Ishikawa (cell line): ENCODE results near the gene RGS7.

ENCODE experiments used
- CEBPB ChIP-seq: IDR thresholded peaks from 2 replicates; pipeline ENCODE4 v1.6.1; 2012
- CREB1 ChIP-seq: IDR thresholded peaks from 2 replicates; pipeline ENCODE4 v1.6.1; 2012; ENCODE audit warnings: low read depth
- EGR1 ChIP-seq: IDR thresholded peaks from 2 replicates; pipeline ENCODE4 v1.6.1; 2012
- EP300 ChIP-seq: IDR thresholded peaks from 2 replicates; pipeline ENCODE4 v1.6.1; 2012; ENCODE audit warnings: borderline replicate concordance
- FOXM1 ChIP-seq: IDR thresholded peaks from 2 replicates; pipeline ENCODE4 v1.6.1; 2012; ENCODE audit warnings: low read depth, borderline replicate concordance
- NFIC ChIP-seq: IDR thresholded peaks from 2 replicates; pipeline ENCODE4 v1.6.1; 2012
- RAD21 ChIP-seq: IDR thresholded peaks from 2 replicates; pipeline ENCODE4 v1.6.1; 2012; ENCODE audit warnings: low read depth
- TAF1 ChIP-seq: IDR thresholded peaks from 2 replicates; pipeline ENCODE4 v1.6.1; 2012; ENCODE audit warnings: low read depth, mild to moderate bottlenecking
- TCF12 ChIP-seq: IDR thresholded peaks from 2 replicates; pipeline ENCODE4 v1.6.1; 2012; ENCODE audit warnings: low read depth
- TEAD4 ChIP-seq: IDR thresholded peaks from 2 replicates; pipeline ENCODE4 v1.6.1; 2012
- USF1 ChIP-seq: IDR thresholded peaks from 2 replicates; pipeline ENCODE4 v1.6.1; 2012
- YY1 ChIP-seq: IDR thresholded peaks from 2 replicates; pipeline ENCODE4 v1.6.1; 2012; ENCODE audit warnings: low read depth
- ZBTB7A ChIP-seq: IDR thresholded peaks from 2 replicates; pipeline ENCODE4 v1.6.1; 2012; ENCODE audit warnings: low read depth
- TF ChIP-seq, protein P1 (sequence below): IDR thresholded peaks from 2 replicates; pipeline ENCODE4 v1.6.1; 2012; ENCODE audit warnings: low read depth, mild to moderate bottlenecking
- TF ChIP-seq, protein P2 (sequence below): IDR thresholded peaks from 2 replicates; pipeline ENCODE4 v1.6.1; 2012

RGS7 gene

GRCh38 chr1:241171991-241172390, 185.0 kb downstream of the RGS7 start:
- TF ChIP-seq EP300 (no peak), TAF1 (no peak), EGR1 (no peak), CREB1 (no peak), TEAD4 (no peak), USF1 (no peak), ZBTB7A (no peak)
- TF ChIP-seq, protein P1, sequence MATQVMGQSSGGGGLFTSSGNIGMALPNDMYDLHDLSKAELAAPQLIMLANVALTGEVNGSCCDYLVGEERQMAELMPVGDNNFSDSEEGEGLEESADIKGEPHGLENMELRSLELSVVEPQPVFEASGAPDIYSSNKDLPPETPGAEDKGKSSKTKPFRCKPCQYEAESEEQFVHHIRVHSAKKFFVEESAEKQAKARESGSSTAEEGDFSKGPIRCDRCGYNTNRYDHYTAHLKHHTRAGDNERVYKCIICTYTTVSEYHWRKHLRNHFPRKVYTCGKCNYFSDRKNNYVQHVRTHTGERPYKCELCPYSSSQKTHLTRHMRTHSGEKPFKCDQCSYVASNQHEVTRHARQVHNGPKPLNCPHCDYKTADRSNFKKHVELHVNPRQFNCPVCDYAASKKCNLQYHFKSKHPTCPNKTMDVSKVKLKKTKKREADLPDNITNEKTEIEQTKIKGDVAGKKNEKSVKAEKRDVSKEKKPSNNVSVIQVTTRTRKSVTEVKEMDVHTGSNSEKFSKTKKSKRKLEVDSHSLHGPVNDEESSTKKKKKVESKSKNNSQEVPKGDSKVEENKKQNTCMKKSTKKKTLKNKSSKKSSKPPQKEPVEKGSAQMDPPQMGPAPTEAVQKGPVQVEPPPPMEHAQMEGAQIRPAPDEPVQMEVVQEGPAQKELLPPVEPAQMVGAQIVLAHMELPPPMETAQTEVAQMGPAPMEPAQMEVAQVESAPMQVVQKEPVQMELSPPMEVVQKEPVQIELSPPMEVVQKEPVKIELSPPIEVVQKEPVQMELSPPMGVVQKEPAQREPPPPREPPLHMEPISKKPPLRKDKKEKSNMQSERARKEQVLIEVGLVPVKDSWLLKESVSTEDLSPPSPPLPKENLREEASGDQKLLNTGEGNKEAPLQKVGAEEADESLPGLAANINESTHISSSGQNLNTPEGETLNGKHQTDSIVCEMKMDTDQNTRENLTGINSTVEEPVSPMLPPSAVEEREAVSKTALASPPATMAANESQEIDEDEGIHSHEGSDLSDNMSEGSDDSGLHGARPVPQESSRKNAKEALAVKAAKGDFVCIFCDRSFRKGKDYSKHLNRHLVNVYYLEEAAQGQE = no peak

GRCh38 chr1:241167121-241167630, 189.8 kb downstream of the RGS7 start:
- TF ChIP-seq EP300 = no peak
- no peak for TF ChIP-seq YY1
- TF ChIP-seq RAD21 = no peak
- TF ChIP-seq, protein P1 = no peak
- TF ChIP-seq TCF12 = no peak
- TF ChIP-seq, protein P2, sequence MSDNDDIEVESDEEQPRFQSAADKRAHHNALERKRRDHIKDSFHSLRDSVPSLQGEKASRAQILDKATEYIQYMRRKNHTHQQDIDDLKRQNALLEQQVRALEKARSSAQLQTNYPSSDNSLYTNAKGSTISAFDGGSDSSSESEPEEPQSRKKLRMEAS = no peak
- TF ChIP-seq CEBPB = no peak
- no peak for TF ChIP-seq TEAD4
- no peak for TF ChIP-seq USF1
- no peak for TF ChIP-seq EGR1
- no peak for TF ChIP-seq TAF1
- TF ChIP-seq CREB1 = no peak
- no peak for TF ChIP-seq NFIC
- TF ChIP-seq FOXM1 = no peak
- no peak for TF ChIP-seq ZBTB7A

DNA sequence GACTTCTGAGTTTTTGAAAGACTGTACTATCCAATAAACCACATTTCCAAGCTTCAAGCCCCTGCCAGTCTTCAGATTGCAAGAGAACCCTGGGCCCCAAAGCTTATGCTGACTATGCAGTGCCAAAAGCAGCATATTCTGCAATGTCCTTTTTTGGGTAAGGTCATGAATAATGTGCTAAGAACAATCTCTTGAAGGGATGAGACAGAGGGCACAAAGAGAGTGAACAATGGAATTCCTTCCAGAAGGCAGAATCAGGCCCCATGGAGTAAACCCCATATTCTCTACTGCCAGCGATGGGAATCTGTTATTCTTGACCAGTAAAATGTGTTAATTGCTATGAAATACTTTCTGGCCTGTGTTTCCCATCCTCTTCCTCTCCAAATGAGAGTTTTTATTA, 190.4 kb downstream of the RGS7 start:
- TF ChIP-seq CEBPB (no peak), TCF12 (no peak), RAD21 (no peak), FOXM1 (no peak), CREB1 (no peak), NFIC (no peak), USF1 (no peak), YY1 (no peak), TEAD4 (no peak), ZBTB7A (no peak), EP300 (no peak), EGR1 (no peak), TAF1 (no peak)
- TF ChIP-seq, protein P1 = no peak
- TF ChIP-seq, protein P2 = no peak

DNA sequence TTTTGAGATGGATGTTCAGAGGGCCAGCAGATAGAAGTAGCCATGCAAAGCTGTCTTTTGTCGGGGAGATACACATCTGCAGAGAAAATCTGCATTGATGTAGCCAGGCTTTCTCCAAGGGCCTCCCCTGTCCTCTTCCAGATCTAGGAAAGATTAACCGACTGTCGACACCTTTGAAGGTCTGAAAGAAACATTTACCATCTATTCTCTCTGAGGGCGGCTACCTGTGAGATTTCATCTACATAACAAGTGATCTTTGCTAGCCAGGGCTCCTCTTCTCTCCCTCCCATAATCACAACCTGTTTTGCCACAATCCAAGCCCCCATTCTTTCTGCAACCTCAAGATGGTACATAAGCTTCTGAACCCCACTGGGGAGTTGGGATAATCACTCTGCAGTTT, 193.6 kb downstream of the RGS7 start:
- TF ChIP-seq TCF12 (no peak), RAD21 (no peak), TAF1 (no peak), YY1 (no peak), EP300 (no peak), CEBPB (no peak), TEAD4 (no peak), USF1 (no peak), NFIC (no peak)
